PC-9 (cell line): ENCODE data around the gene CPEB2. TPM values are rescaled to one million over a fixed set of nuclear protein-coding genes. Genes with fewer than 3 reads are reported as not detected.

Source experiments
- BruUV-seq: library from RNA; stranded (reverse); fragments of 400-500 nt; replicated peaks from 2 replicates; lab custom pipeline; 2021; lab: Mats Ljungman, UMichigan
- CTCF ChIA-PET: fragments of 300-600 bp; sonication (Branson Sonifier 250); formaldehyde crosslinking; loops from one replicate; lab custom pipeline; 2022; ENCODE audit warnings: antibody characterized with exemption; lab: Charles Lee
- POLR2A ChIA-PET: fragments of 300-600 bp; sonication (Branson Sonifier 250); formaldehyde crosslinking; loops from one replicate; lab custom pipeline; 2022; ENCODE audit warnings: antibody characterized with exemption; ENCODE audit not compliant: unreplicated experiment; lab: Charles Lee
- DNase-seq, 2 experiments: peaks; one replicate each; pipeline versions ENCODE4 v3.0.0 to v3.0.0-alpha.2; 2015 to 2022; ENCODE audit warnings: mixed read lengths in 1 of 2
- H2AFZ ChIP-seq: fragments of 200-600 bp; sonication (generic); 2 replicates; pipeline ENCODE4 v1.8.1; 2017; ENCODE audit warnings: antibody characterized with exemption
- H3F3A ChIP-seq: fragments of 200-600 bp; sonication (generic); 2 replicates; pipeline ENCODE4 v1.8.1; 2017; ENCODE audit warnings: antibody characterized with exemption, mild to moderate bottlenecking, low read depth; ENCODE audit not compliant: insufficient read depth
- H3K27ac ChIP-seq: fragments of 200-600 bp; sonication (generic); 2 replicates; pipeline ENCODE4 v1.6.1; 2016; ENCODE audit warnings: mixed run types
- H3K27me3 ChIP-seq: fragments of 200-600 bp; sonication (generic); 2 replicates; pipeline ENCODE4 v1.6.1; 2016; ENCODE audit warnings: low read depth, mixed run types; ENCODE audit not compliant: insufficient read depth
- H3K36me3 ChIP-seq: fragments of 200-600 bp; sonication (generic); 2 replicates; pipeline ENCODE4 v1.6.1; 2016; ENCODE audit warnings: low read depth, mixed run types
- H3K4me1 ChIP-seq: fragments of 200-600 bp; sonication (generic); replicated peaks from 2 replicates; pipeline ENCODE4 v1.6.1; 2016; ENCODE audit warnings: mixed run types; ENCODE audit not compliant: insufficient read depth
- H3K4me2 ChIP-seq: fragments of 200-600 bp; sonication (generic); 2 replicates; pipeline ENCODE4 v1.6.1; 2017; ENCODE audit warnings: mixed run types
- H3K4me3 ChIP-seq: fragments of 200-600 bp; sonication (generic); 2 replicates; pipeline ENCODE4 v1.6.1; 2016; ENCODE audit warnings: mixed run types
- H3K79me2 ChIP-seq: fragments of 200-600 bp; sonication (generic); 2 replicates; pipeline ENCODE4 v1.6.1; 2017; ENCODE audit warnings: low read depth, mixed run types
- H3K9me2 ChIP-seq: fragments of 200-600 bp; sonication (generic); 2 replicates; pipeline ENCODE4 v1.8.1; 2017; ENCODE audit warnings: mild to moderate bottlenecking; ENCODE audit not compliant: insufficient read depth
- H3K9me3 ChIP-seq: fragments of 200-600 bp; sonication (generic); 2 replicates; pipeline ENCODE4 v1.8.1; 2016; ENCODE audit warnings: low read depth; ENCODE audit not compliant: insufficient read depth
- H4K20me1 ChIP-seq: fragments of 200-600 bp; sonication (generic); 2 replicates; pipeline ENCODE4 v1.8.1; 2017; ENCODE audit not compliant: insufficient read depth
- CTCF ChIP-seq: fragments of 200-600 bp; sonication (generic); conservative IDR thresholded peaks from 2 replicates; pipeline ENCODE4 v1.6.1; 2017; ENCODE audit warnings: mixed run types, antibody characterized with exemption, mild to moderate bottlenecking, moderate library complexity
- EZH2 ChIP-seq: fragments of 200-600 bp; sonication (generic); IDR thresholded peaks from 2 replicates; pipeline ENCODE4 v1.8.0; 2017; ENCODE audit warnings: antibody characterized with exemption, low read depth
- intact Hi-C: fragments of 100-400 bp; cut with micrococcal nuclease; formaldehyde crosslinking; loops from one replicate; pipeline ENCODE4 v1.10.0; 2022; ENCODE audit not compliant: unreplicated experiment
- total RNA-seq: library from RNA; stranded (reverse); gene quantifications from 2 replicates; pipeline ENCODE4 v1.2.3, GENCODE V29; 2021

The CPEB2 gene
- total RNA-seq, 1 experiment from 2014 or later = 9.4 TPM

- ChIA-PET CTCF (no interaction called here), POLR2A (no interaction called here)
- TF ChIP-seq EZH2 (no peak), CTCF (no peak)
- Histone ChIP-seq H3K36me3 (no peaks in the 10 kb centered on the region), H3K9me3 (no peaks in the 10 kb centered on the region), H3K4me3 (no peak overlapping the region), H3F3A (no peaks in the 10 kb centered on the region), H3K4me2 (no peak overlapping the region), H3K4me1 (no peaks in the 10 kb centered on the region), H2AFZ (no peak overlapping the region), H3K79me2 (no peaks in the 10 kb centered on the region), H3K27me3 (no peaks in the 10 kb centered on the region), H3K27ac (no peak overlapping the region), H3K9me2 (no peaks in the 10 kb centered on the region), H4K20me1 (no peaks in the 10 kb centered on the region)
- DNase-seq = no peak
- BruUV-seq = no TSS peak
- intact Hi-C loops = no loop called here
Measured at GRCh38 chr4:15054541-15054940, 52.3 kb downstream of the CPEB2 start.

DNA sequence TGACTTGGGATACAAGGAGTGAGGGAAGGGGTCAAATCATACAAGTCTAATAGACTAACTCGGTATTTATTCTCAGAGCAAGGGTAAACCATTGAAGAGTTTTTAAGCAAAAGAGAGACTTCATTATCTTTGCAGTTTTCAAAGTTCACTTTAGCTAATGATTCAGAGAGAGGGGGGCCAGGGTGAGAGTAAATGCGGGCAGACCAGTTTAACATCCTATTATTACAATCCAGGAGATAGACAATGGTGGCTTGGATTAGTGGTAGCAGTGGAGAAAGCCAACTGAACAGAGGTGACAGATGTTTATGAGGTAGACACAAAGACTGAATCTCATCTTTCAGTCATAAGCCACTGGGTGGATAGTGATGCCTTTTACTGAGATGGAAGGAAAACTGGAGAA lies 57.9 kb downstream of the CPEB2 start:
- BruUV-seq = no TSS peak
- Histone ChIP-seq H3K27ac (no peak overlapping the region), H3K4me1 (no peaks in the 10 kb centered on the region), H4K20me1 (no peaks in the 10 kb centered on the region), H3K36me3 (no peaks in the 10 kb centered on the region), H3F3A (no peaks in the 10 kb centered on the region), H3K4me2 (no peak overlapping the region), H3K27me3 (no peaks in the 10 kb centered on the region), H3K9me3 (no peaks in the 10 kb centered on the region), H3K79me2 (no peaks in the 10 kb centered on the region), H3K9me2 (no peaks in the 10 kb centered on the region), H2AFZ (no peak overlapping the region), H3K4me3 (no peak overlapping the region)
- TF ChIP-seq CTCF = no peak
- TF ChIP-seq EZH2 = no peak
- DNase-seq = no peak
- intact Hi-C loops = no loop called here
- ChIA-PET CTCF (no interaction called here), POLR2A (no interaction called here)

GRCh38 chr4:15063341-15063740 lies 61.1 kb downstream of the CPEB2 start:
- no peak overlapping the region for H3K27ac ChIP-seq
- BruUV-seq = no TSS peak

More at GRCh38 chr4:15063341-15063740, 61.1 kb downstream of the CPEB2 start:
- ChIA-PET CTCF (no interaction called here), POLR2A (no interaction called here)
- intact Hi-C loops = no loop called here
- H3K27me3 ChIP-seq = no peaks in the 10 kb centered on the region
- H3K9me2 ChIP-seq = no peaks in the 10 kb centered on the region
- no peaks in the 10 kb centered on the region for H3K4me1 ChIP-seq
- H4K20me1 ChIP-seq = no peaks in the 10 kb centered on the region
- H3K9me3 ChIP-seq = no peaks in the 10 kb centered on the region
- TF ChIP-seq CTCF (no peak), EZH2 (no peak)
- H3K4me3 ChIP-seq = no peak overlapping the region
- no peaks in the 10 kb centered on the region for H3K79me2 ChIP-seq
- H3F3A ChIP-seq = no peaks in the 10 kb centered on the region
- no peaks in the 10 kb centered on the region for H3K36me3 ChIP-seq
- H3K4me2 ChIP-seq = no peak overlapping the region
- H2AFZ ChIP-seq = no peak overlapping the region
- DNase-seq = no peak
